Endometrium (tissue), 2 donors: ENCODE results near the gene FZD4.

Experiments
- FAIRE-seq: peaks from 2 replicates; lab custom pipeline; 2012; peaks lifted over from hg19 to GRCh38; lab: Jason Lieb, UNC
- donor health status: control.
- donor health status: control.

FZD4 gene

DNA sequence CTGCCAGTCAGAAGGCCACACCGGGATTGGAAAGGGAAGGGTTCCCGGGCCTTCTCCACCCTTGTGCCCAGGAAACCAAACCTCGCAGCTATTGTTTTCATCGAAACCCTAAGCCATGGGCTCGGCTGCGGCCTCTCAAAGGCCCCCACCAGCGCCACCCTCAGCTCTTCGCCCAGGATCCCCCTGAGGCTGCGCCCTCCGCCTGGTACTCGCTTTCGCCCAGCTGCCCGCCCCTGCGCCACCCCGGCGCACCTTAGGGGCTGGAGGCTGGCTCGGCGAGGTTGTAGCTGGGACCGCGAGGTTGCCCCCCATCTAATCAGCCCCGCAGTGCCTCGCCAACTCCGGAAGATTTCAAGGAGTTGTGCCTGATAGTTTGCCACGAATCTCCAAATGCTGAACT, 49.0 kb downstream of the FZD4 start:
- FAIRE-seq = no peak

DNA sequence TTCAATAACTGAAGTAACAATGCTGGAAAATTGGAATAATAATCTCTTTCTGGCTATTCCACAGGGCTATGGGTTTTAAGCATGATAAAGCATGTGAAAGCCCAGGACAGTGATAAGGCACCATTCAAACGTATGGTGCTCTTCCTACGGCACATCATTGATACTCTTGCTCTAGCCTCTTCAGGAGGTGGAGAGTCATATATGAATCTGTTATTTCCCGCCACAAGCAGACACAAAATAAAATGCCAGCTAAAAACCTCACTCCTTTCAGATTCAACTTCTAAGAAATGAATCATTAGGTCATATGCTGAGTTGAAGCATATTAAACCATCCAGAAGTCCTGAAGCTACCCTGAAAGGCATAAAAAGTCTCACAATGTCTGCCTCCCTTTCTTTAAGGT, 49.9 kb downstream of the FZD4 start:
- no peak for FAIRE-seq

DNA sequence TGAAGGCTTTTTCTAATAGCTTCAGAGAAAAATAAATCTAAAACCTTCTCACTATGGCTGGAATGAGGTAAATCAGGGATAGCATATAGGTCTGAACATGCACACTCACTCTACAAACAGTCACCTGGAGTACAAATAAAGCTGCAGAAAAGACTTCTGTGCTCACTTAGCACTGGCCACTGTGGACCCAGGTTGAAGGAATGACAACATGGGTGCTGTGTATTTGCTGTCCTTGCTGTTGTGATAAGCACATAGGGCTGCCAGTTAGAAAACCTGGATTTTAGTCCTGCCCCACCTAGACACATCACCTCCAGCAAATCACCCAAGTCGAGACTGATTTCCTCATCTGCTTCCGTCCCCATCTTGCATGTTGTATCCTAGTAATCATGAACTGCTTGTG, 51.2 kb downstream of the FZD4 start:
- FAIRE-seq = no peak

DNA sequence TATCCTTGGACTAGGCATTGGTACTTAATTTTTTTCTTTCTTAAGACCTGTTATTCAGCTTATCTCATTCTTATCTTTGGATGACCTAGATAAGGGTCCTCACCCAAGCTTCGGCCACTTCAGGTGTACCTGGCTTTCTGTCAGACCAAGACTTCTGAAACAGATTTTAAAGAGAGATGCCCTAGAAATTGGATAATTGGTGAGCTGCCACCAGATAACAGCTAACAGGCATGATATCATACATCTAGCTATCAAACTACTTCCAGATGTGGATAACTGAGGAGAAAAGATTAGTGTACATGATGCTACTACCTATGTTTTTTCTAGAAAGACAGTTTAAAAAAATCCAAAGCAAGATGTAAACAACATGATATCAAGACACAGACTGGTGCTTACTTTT, 52.9 kb downstream of the FZD4 start:
- no peak for FAIRE-seq

DNA sequence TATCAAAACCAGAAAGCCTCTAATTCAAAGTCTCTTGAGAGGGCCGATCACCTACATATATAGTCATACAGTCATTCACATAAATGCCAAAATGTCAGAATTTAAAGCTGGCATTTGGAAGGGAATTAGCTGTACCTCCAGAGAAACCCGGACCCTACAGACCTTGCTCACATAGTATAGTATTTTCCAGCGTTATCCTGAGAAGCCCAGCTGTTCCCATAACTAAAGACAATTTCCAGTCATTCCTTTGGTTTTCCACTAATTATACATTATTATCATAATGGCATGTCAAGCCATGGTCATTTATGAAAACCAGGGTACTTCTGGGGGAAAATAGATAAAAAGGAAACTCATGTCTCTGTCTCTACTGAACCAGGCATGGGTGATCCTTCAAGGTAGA, 53.6 kb downstream of the FZD4 start:
- FAIRE-seq = no peak

DNA sequence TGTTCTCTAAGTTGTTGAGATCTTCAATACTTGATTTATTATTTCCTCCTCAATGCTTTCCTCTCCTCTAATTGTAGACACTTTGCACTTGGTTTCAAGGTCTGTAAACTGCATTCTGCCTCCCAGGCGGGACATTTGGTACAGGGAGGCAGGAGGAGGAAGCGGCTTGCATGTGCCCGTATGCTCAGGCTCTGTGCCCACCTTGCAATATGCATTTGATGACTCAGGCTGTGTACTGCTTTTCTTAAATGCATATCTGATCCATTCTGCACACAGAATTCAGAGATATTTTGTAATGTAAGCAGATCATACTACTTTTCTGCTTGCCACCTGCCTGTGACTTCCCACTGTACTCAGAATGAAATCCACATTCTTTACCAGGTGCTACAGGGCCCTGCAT, 55.0 kb downstream of the FZD4 start:
- no peak for FAIRE-seq

DNA sequence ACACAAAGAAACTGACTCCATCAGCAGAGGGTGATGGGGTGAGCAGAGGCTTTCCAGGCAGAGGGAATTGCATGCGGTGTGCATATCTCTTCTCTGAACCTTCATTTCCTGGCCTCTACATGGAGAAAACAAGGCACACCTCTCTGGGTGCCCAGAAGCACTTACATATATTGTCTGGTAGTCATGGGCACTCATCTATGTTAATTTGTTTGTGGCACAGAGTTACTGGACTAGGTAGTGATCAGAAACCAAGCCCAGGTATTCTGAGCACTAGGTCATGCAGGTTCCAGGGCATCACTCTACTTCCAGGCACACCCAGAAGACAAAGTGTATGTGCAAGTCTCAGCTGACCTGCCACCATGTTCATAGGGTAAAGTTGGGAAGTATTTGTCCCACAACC, 56.5 kb downstream of the FZD4 start:
- FAIRE-seq = no peak

DNA sequence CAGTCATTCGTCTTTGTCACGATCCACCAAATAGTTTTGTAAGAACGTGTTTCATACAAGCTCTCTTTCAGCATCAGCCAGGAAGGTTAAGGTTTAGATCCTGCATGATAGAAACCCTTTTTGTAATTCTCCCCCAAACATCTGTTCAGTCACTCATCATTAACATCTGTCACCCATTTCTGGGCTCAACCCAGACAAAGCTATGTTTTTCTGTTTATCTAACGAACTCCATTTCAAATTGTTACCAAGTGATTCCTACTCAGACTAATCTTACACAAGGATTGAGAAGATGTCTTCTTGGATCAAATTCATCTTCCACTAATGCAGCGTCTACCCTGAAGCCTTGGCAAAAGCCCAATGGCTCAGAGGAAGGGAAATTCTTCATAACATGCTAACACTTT, 58.8 kb downstream of the FZD4 start:
- no peak for FAIRE-seq
